ENCODE data around the gene SLC13A2. TPM values are rescaled to one million over a fixed set of nuclear protein-coding genes. Genes with fewer than 3 reads are reported as not detected.

The SLC13A2 gene
- total RNA-seq, 1 donor from 2014 or later: not detected

DNA sequence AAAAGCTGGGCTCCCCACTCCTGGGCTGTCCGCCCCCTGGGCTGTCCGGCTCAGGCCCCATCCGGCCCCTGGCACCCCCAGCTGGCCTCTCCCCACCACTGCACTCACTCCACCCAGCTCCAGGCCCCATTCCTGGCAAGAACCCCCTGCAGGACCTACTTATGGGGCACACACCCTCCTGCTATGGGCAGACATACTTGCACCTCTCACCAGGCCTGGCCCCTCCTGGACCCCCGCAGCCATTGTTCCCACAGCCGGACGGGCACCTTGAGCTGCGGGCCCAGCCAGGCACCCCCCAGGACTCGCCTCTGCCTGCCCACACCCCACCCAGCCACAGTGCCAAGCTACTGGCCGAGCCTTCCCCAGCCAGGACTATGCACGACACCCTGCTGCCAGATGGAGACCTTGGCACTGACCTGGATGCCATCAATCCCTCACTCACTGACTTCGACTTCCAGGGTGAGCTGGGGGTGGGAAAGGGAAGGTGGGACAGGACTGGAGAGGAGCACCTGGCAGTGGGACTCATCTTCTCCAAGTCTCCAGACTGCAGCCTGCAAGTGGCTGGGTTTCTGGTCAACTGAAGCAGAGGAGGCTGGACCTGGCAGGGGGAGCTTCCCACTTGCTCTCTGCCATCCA is 61.4 kb downstream of the SLC13A2 start:
- Mint-ChIP-seq H3K9me3 (ENCODE audit: unreplicated experiment) (no peaks in the 10 kb centered on the region), H3K27ac (ENCODE audit: unreplicated experiment) (no peak overlapping the region), H3K4me3 (ENCODE audit: unreplicated experiment) (no peak overlapping the region), H3K4me1 (ENCODE audit: unreplicated experiment) (peaks cover 9% of the 10 kb centered on the region), H3K27me3 (ENCODE audit: unreplicated experiment) (peaks cover 2% of the 10 kb centered on the region), H3K36me3 (ENCODE audit: unreplicated experiment) (no peaks in the 10 kb centered on the region)
- TF ChIP-seq, protein P1, sequence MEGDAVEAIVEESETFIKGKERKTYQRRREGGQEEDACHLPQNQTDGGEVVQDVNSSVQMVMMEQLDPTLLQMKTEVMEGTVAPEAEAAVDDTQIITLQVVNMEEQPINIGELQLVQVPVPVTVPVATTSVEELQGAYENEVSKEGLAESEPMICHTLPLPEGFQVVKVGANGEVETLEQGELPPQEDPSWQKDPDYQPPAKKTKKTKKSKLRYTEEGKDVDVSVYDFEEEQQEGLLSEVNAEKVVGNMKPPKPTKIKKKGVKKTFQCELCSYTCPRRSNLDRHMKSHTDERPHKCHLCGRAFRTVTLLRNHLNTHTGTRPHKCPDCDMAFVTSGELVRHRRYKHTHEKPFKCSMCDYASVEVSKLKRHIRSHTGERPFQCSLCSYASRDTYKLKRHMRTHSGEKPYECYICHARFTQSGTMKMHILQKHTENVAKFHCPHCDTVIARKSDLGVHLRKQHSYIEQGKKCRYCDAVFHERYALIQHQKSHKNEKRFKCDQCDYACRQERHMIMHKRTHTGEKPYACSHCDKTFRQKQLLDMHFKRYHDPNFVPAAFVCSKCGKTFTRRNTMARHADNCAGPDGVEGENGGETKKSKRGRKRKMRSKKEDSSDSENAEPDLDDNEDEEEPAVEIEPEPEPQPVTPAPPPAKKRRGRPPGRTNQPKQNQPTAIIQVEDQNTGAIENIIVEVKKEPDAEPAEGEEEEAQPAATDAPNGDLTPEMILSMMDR (IDR thresholded peaks at IDR 0.05): no peak
- DNase-seq (ENCODE audit: extremely low spot score, unreplicated experiment): no peak

DNA sequence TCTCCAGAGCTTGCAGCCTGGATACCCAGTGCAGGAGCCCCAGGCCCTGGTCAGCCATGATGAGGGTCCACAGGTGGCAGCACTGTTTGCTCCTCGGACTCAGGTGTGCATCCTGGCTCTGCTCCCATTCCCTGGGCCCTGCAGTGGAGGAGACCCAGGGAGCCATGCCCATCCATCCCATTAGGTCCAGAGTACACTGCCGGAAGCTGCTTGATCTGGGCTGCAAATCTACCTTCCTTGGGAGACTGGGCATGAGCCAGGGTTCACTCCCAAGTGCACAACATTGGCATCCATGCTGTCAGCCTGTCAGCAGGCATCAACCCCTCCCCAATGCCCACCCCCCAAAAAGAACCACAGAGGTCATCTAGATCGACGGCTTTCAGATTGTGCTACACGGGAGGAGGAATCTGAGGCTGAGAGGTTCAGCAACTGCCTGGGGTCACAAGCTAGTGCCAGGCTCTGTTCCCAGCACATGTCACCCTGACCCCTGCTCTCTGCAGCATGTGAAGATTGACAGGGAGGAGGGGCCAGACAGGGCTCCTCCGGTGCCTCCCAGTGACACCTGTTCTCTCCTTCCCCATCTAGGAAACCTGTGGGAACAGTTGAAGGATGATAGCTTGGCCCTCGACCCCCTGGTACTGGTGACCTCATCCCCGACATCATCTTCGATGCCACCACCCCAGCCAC is 63.2 kb downstream of the SLC13A2 start:
- TF ChIP-seq, protein P1 (IDR thresholded peaks at IDR 0.05): no peak

DNA sequence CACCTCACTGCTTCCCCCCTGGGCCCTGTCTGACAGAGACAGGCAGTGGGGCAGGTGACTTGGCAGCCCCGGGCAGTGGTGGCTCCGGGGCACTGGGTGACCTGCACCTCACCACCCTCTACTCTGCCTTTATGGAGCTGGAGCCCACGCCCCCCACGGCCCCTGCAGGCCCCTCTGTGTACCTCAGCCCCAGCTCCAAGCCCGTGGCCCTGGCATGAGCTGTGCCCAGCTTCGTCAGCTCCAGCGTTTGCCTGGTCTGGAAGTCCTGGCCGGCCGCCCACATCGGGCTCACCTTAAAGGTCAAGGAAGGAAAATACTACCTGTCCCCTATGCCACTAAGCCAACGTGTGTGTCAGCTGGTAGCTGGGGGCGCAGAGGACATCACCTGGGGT is 63.8 kb downstream of the SLC13A2 start:
- Mint-ChIP-seq H3K9me3 (ENCODE audit: unreplicated experiment) (no peaks in the 10 kb centered on the region), H3K36me3 (ENCODE audit: unreplicated experiment) (no peaks in the 10 kb centered on the region), H3K27me3 (ENCODE audit: unreplicated experiment) (peaks cover 2% of the 10 kb centered on the region), H3K27ac (ENCODE audit: unreplicated experiment) (no peak overlapping the region), H3K4me1 (ENCODE audit: unreplicated experiment) (peaks cover 9% of the 10 kb centered on the region), H3K4me3 (ENCODE audit: unreplicated experiment) (no peak overlapping the region)
- DNase-seq (ENCODE audit: extremely low spot score, unreplicated experiment): no peak
- TF ChIP-seq, protein P1 (IDR thresholded peaks at IDR 0.05): no peak

More for the DNA sequence above, 63.2 kb downstream of the SLC13A2 start:
- no peak overlapping the region for H3K27ac Mint-ChIP-seq (ENCODE audit: unreplicated experiment)
- peaks cover 2% of the 10 kb centered on the region for H3K27me3 Mint-ChIP-seq (ENCODE audit: unreplicated experiment)
- H3K9me3 Mint-ChIP-seq (ENCODE audit: unreplicated experiment): no peaks in the 10 kb centered on the region
- no peak overlapping the region for H3K4me3 Mint-ChIP-seq (ENCODE audit: unreplicated experiment)
- DNase-seq (ENCODE audit: extremely low spot score, unreplicated experiment): no peak
- H3K4me1 Mint-ChIP-seq (ENCODE audit: unreplicated experiment): peaks cover 9% of the 10 kb centered on the region
- H3K36me3 Mint-ChIP-seq (ENCODE audit: unreplicated experiment): no peaks in the 10 kb centered on the region

DNA sequence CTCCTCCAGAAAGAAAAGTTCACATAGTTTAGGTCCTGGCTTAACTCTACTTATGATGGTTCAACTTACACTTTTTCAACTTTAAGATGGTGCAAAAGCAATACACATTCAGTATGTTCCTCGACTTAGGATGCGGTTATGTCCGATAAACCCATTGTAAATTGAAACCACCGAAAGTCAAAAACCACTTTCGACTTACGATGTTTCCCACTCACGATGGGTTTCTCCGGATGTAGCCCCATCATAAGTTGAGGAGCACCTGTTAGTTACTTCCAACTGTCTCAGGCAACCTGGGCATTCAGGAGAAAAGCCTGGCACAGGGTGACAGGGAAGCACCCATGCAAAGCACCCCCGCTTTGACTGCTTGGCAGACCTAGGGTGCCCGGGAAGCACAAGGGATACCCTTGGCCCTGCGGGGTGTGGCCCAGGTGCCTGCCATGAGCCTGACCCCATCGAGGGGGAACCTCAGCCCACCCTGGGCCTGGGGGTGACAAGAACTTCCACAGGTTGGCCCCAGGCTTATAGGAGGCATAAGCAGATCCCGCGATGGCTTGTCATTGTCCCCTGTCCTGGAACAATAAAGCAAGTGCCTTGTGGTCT is 65.0 kb downstream of the SLC13A2 start:
- H3K36me3 Mint-ChIP-seq (ENCODE audit: unreplicated experiment): no peaks in the 10 kb centered on the region
- H3K4me1 Mint-ChIP-seq (ENCODE audit: unreplicated experiment): peaks cover 1% of the 10 kb centered on the region
- no peak overlapping the region for H3K4me3 Mint-ChIP-seq (ENCODE audit: unreplicated experiment)
- no peak for DNase-seq (ENCODE audit: extremely low spot score, unreplicated experiment)
- no peak overlapping the region for H3K27ac Mint-ChIP-seq (ENCODE audit: unreplicated experiment)
- peaks cover 2% of the 10 kb centered on the region for H3K27me3 Mint-ChIP-seq (ENCODE audit: unreplicated experiment)
- H3K9me3 Mint-ChIP-seq (ENCODE audit: unreplicated experiment): no peaks in the 10 kb centered on the region
- TF ChIP-seq, protein P1 (IDR thresholded peaks at IDR 0.05): no peak

DNA sequence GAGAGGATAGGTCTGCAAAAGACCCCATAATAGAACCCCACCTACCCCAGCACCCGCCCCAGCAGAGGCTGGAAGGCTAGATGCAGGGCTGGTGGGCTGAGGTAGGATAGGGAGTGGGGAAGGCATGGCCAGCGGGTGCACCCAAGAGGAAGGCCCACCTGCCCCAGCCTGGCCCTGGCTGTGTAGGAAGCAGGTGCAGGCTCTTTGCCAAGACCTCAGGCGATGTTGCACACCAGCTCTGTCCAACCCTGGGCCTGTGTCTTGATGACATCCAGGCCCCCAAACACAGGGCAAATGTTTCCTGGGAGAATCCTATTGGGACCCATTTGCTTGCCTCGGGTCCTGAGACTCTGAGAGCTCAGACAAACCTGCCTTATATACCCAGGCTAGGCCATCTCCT is 66.8 kb downstream of the SLC13A2 start:
- Mint-ChIP-seq H3K27me3 (ENCODE audit: unreplicated experiment) (peaks cover 2% of the 10 kb centered on the region), H3K4me1 (ENCODE audit: unreplicated experiment) (no peaks in the 10 kb centered on the region), H3K27ac (ENCODE audit: unreplicated experiment) (no peak overlapping the region), H3K4me3 (ENCODE audit: unreplicated experiment) (no peak overlapping the region), H3K36me3 (ENCODE audit: unreplicated experiment) (no peaks in the 10 kb centered on the region), H3K9me3 (ENCODE audit: unreplicated experiment) (no peaks in the 10 kb centered on the region)
- TF ChIP-seq, protein P1 (IDR thresholded peaks at IDR 0.05): no peak
- no peak for DNase-seq (ENCODE audit: extremely low spot score, unreplicated experiment)

All from osteocyte (in vitro differentiated cells).